ENCODE data around the gene KIAA2012.
"Not testable (repeated sequence)": the region's sequence is repeated elsewhere in the genome, so short reads cannot be mapped to it uniquely, and the experiment has no call there.

The KIAA2012 gene

DNA sequence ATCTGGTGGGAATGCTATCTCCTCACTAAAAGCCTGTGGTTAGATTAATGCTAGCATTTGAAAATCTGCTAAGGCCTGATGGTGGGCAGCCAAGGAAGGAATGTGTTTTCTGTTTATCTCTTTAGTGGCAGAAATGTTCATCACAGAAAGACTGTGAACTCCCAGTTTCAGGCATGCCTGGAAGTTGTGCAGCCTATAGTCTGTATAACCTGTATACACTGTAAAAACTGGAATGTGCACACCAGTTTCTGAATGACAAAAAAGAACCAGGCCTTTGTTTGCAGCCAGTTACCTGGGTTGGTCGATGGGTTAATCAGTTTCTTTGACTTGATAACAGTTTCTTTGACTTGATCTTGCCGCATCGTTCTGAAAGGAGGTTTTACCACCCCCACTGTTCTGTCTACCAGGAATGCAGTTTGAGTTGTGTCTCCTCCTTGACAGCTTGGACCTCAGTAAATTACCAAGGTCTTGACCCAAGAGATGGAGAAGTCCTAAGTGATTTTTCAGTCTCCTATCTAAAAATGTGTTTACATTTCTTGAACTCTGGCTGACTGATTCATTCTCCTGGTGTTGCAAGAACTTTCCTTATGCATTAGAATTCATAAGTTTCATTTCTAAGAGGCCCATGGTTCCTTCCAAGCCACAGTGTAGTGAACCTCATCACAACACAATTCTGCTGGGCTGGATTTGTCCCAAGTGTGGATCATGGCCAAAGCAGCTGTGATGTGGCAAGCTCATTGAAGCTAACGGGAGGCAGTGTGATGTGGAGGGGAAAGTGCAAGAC, 62.2 kb downstream of the KIAA2012 start:
- H3K4me3 ChIP-seq (ENCODE audit: low read length): no peak overlapping the region
- DNase-seq (ENCODE audit: low read depth, low spot score): no peak

DNA sequence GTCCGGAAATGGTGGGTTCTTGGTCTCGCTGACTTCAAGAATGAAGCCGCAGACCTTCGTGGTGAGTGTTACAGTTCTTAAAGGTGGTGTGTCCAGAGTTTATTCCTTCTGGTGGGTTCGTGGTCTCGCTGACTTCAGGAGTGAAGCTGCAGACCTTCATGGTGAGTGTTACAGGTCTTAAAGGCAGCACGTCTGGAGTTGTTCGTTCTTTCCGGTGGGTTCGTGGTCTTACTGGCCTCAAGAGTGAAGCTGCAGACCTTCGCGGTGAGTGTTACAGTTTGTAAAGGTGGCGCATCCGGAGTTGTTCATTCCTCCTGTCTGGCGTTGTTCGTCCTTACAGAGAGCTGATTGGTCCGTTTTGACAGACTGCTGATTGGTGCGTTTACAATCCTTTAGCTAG, 63.0 kb downstream of the KIAA2012 start:
- H3K4me3 ChIP-seq (ENCODE audit: low read length); DNase-seq (ENCODE audit: low read depth, low spot score): not testable (repeated sequence)

DNA sequence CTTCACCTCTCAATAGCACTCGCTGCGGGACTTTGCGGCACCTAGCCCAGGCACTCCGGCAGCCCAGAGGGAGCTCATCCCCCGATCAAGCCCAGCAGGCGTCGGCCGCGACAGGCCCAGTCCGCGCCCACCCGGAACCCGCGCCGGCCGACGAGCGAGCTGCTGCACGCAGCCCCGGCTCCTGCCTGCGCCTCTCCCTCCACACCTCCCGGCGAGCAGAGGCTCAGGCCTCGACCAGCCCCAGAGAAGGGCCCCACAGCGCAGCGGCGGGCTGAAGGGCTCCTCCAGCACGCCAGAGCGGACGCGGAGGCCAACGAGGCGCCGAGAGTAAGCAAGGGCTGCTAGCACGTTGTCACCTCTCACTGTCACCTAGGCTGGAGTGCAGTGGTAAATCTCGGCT, 63.5 kb downstream of the KIAA2012 start:
- DNase-seq (ENCODE audit: low read depth, low spot score): no peak
- no peak overlapping the region for H3K4me3 ChIP-seq (ENCODE audit: low read length)

DNA sequence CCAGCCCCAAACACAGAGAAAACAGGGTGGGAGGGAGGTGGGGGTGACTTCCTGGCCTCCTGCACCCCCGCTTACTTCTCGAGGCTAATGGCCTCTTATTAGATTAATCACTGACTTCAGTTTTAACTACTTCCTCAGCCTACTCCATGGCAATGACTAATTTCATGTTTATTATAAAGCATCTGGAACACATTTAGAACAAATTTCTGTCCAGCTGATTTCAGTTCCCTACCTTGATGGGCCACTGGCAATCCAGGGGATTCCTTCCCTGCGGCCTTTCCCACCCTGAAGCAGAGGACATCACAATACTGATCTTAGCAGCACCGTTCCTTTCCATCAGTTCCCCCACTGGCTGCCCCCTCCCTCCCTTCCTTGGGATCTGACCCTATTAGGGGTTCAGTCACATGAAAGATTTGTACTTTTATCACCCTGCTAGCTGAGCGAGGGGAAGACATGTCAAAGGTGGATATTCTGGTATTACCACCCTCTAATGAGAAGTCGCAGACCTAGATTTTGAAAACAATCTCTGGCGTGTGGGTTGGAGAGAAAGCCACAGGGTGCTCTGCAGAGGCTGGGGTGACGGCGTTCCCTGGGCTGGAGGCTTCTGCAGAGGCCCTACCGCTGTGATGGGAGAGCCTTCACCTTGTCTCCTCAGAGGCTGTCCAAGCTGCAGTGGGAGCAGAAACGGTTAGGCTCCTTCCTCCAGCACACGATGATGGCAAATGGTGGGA, 67.6 kb downstream of the KIAA2012 start:
- no peak for DNase-seq (ENCODE audit: low read depth, low spot score)
- no peak overlapping the region for H3K4me3 ChIP-seq (ENCODE audit: low read length)

DNA sequence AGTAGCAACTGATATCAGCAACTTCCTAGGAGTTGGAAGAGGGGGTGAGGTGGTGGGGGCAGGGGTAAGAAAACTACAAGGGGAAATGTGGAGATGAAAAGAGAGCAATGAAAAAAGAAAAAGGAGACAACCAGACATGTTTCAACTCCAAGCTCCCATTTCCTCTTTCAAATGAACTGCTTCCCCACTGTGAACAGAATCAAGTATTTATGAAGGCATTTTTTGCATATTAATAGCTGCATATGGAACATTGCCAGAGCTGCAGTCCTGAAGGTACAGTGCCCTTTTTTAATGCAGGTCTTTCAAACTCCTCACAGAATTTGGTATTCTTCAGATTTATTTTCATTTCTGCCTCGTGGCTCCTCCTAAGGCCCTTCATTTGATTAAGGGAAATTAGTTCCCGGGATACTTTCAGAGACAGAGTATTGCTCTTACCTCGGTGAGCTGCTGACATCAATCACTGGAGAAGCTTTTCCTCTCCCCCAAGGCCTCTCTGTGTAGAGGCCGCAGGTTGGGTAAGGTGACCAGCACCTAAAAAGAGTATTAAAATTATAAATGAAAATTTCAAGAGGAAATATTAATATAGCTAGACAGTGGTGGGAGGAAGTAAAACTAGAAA, 68.4 kb downstream of the KIAA2012 start:
- no peak for DNase-seq (ENCODE audit: low read depth, low spot score)
- no peak overlapping the region for H3K4me3 ChIP-seq (ENCODE audit: low read length)

DNA sequence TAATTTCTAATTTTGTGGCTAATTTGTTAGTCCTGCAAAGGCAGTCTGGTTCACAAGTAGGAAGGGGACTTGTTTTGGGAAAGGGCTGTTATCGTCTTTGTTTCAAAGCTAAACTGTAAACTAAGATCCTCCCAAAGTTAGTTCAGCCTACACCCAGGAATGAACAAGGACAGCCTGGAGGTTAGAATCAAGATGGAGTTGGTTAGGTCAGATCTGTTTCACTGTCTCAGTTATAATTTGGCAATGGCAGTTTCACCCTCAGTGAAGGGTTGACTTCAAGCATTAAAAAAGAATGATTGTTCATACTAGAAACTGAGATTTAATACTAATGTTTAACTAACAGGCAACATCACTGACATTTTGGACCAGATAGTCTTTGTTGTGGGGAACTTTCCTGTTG, 69.5 kb downstream of the KIAA2012 start:
- no peak overlapping the region for H3K4me3 ChIP-seq (ENCODE audit: low read length)
- no peak for DNase-seq (ENCODE audit: low read depth, low spot score)

DNA sequence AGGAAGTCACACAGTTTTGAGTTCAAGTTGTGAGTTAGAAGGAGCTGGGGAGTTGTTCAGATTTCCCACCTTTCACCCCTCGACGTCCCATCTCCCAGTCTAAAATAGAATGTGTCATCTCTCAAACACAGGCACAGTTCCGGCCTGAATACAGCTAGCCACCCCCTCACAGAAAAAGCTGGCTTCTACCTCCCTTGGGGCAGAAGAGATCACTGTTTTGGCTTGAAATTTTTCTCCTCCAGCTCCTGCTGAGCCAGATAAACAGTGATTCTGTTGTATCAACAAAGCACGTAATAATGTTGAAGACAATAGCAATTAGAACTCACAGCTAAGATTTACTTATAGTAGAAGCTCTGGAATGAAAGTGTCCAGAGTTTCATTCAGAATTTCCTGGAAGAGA, 74.7 kb downstream of the KIAA2012 start:
- H3K4me3 ChIP-seq (ENCODE audit: low read length): no peak overlapping the region
- DNase-seq (ENCODE audit: low read depth, low spot score): no peak

DNA sequence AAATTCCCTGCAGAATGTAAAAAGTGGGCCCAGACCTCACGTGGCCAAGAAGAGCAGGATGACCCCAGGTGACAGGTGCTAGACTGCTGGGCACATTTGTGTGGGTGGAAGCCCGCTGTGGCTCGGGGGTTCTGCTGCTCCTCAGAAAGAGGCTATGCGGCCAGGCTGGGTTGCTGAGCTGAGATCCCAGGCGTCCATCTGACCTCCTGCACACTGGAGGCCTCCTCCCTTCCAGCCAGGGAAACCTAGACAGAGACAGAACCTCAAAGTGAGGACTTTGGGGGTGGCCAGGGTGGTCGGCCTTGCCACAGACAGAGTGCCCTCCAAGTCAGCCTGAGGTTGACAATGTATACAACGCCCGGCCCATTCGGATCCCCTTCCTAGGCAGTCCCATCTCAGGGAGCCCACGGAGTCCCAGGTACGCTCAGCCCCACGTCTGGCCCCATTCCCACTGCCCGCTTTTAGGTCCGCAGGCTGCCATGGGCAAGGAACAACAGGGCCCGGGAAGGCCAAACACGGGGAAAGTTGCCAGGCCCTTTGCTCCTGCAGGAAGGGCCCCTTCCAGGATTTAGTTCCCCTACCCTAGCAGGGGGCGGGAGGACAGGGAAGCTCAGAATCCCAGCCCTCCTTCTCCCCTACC, 75.6 kb downstream of the KIAA2012 start:
- no peak overlapping the region for H3K4me3 ChIP-seq (ENCODE audit: low read length)
- DNase-seq (ENCODE audit: low read depth, low spot score): no peak

DNA sequence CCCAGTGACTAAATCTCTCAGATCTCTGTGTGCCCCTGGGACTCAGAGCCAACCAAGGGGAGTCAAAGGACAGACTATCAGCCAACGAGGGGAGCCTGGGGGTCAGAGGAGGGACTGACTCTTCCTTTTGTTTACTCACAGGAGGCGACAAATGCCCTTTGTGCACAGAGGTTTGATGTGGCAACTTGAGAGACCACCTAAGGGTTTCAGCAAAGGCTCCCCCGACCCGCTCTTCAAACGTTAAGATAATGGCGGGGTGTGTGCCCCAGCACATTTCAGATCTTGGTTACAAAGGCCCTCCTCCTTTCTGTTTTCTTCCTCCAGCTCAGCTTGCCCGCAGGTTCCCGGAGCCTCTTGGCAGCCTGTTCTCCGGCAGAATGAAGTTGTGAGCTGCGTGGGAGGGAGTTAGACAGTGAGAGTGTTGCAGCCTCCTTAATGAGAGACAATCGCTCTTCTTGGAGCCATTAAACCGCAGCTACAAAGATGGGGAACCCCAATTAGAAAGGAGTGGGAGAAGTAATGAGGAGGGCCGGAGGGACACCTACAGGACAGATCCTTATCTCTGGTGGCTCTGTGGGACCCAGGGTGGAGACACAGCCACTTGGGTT, 76.2 kb downstream of the KIAA2012 start:
- DNase-seq (ENCODE audit: low read depth, low spot score): no peak
- no peak overlapping the region for H3K4me3 ChIP-seq (ENCODE audit: low read length)

DNA sequence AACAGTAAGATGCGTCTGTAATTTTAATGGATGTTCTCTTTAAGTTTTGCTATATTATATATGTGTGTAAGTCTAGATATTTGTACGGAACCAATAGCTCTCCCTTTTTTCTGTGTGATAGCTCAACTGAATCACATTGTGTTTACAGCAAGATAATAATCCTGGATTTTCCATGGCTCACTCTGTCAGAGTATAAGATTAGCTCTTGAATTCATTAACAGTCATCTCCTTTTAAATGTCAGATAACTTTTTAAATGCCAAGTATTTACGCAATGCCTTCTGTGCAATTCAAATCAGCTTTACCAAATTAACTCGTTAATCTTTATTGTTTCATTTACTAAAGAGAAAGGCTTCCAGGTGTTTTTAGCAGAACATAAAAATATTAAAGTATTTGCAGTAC, 76.9 kb downstream of the KIAA2012 start:
- H3K4me3 ChIP-seq (ENCODE audit: low read length): no peak overlapping the region
- no peak for DNase-seq (ENCODE audit: low read depth, low spot score)

DNA sequence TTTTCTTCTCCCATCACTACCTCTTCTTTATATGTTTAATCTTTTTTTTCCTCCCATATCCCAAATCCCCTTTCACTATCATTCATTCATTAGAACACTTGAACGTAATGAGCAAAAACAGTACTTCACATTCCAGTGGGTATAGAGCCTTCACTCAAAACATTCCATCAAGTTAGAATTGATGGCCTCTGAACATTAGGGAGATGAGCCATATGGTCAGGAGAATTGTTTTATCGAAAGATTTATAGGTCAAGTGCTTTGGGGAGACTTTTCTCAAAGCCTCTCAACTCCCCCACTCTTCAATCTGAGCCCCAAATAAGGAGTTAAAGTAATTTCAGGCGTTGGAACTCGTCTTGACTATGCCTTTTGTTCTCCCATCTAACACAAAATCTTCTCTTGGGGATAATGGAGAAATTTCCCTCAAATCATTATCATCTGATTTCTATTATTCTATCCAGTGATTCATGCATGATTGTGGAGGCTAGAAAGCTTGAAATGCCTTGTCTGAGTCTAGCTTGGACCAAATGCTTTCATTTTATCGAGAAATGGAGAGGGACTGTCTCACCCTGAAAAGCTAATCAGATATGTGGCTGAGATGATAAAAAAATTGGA, 79.2 kb downstream of the KIAA2012 start:
- no peak overlapping the region for H3K4me3 ChIP-seq (ENCODE audit: low read length)
- DNase-seq (ENCODE audit: low read depth, low spot score): no peak

DNA sequence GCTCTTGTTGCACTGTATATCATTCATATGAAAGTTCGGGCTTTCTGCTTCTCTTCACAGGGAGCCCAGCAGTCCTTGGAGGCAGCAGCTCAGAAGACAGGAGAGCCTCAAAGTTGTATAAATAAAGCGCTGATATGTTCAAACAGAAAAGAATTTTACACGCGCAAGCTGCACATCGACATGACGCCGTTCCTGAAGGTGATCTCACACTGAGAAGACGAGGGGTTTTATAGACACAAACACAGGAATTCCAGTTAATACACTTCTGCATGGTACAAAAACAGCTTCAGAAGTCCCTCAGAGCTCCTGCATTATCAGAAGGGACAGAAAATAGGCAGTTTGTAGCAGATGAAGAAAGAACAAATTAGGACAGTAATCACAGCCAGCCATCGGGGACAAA, 81.6 kb downstream of the KIAA2012 start:
- no peak for DNase-seq (ENCODE audit: low read depth, low spot score)
- no peak overlapping the region for H3K4me3 ChIP-seq (ENCODE audit: low read length)

DNA sequence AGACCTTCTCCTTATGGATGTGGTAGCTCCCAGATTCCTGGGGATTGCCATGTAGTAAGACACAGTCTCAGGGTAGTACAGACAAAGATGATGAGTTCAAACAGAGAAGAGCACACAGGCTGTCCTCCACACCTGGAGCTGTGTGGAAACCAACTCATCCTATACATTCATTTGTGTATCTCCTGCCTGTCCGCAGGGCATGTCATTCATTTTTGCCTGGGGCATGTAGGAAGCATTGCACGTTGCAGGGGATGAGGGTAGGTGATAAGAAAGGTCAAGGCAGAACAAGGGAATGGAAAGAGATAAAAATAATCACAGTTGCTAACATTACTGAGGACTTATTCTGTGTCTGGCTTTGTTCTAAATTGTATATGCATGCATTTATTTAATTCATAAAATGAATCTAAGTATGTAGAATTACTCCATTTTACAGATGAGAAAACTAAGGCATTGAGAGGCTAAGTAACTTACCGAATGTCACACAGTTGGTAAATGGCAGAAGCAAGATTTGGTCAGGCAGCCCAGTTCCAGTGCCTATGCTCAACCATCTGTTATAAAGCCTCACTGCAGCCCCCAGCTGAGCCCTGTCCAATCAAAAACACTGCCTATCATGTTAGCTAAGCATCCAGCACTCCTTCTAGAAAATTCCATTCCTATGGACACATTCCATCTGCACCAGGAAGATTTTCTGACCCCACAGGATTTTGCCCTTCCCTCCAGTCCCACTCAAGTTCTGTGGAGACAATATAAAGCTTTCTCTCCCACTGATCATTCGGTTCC, 84.3 kb downstream of the KIAA2012 start:
- no peak for DNase-seq (ENCODE audit: low read depth, low spot score)
- H3K4me3 ChIP-seq (ENCODE audit: low read length): no peak overlapping the region

DNA sequence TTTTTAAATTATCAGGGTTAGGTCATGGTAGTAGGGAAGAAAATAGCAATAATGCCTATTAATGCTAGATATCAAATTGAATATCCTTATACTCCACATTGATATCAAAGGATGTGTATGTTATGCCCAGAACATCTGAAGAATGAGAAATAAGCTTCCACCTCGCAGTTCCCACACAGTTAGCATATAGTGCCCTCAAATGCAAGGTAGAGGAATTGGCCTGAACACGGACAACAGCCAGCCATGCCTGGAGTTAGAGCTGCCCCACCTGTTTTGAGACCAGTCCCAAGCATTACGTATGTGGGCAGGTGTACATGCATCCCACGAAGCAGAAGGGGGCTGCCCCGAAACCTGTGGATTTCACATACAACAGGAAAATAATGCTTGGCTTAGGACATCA, 85.7 kb downstream of the KIAA2012 start:
- no peak for DNase-seq (ENCODE audit: low read depth, low spot score)
- H3K4me3 ChIP-seq (ENCODE audit: low read length): no peak overlapping the region

DNA sequence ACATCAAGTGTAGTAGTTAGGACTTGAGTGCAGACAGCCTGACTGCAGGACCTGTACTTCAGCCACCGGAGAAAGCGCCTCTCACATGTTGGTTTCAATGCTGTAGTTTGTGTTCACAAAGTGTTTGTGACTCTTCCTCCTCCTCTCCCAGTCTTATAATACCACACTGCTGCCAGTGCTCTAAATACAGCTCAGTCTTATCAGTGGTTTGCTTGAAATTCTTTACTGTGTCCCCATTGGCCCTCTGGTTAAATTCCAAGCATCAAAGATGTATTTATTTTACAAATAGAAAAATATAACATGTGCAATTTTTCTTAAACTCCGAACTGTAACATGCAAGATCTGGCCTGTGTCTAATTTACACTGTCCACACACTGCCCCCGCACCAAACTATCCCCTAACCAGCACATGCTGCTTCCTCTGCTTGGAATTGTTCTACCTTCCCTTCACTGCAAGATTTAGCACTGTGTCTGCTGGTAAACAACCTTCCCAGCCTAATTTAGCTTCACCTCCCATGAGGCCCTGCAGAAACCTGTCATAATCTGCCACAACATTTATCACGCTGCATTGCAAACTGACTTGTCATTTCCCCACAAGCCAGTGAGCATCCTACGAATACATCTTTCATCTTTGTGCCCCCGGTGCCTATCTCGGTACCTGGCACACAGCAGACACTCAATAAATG, 88.2 kb downstream of the KIAA2012 start:
- H3K4me3 ChIP-seq (ENCODE audit: low read length): no peak overlapping the region
- no peak for DNase-seq (ENCODE audit: low read depth, low spot score)

DNA sequence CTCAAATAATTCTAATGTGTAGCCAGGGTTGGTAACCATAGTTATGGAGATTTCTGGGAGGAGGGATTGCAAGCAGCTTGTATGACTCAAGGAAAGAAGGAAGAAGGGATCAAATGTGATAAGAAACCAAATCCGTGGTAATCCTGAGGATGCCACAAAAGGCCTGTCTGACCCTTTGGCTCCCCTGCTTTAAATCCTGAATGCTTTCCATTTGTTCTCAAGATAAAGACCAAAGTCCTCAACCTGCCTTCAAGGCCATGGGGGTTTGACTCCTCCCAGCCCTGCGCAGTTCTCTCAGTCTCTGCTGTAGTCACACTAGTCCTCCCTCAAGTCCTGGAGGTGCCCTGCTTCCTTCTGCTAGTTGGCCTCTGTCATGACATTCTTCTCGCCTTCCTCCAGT, 91.4 kb downstream of the KIAA2012 start:
- H3K4me3 ChIP-seq (ENCODE audit: low read length): no peak overlapping the region
- no peak for DNase-seq (ENCODE audit: low read depth, low spot score)

DNA sequence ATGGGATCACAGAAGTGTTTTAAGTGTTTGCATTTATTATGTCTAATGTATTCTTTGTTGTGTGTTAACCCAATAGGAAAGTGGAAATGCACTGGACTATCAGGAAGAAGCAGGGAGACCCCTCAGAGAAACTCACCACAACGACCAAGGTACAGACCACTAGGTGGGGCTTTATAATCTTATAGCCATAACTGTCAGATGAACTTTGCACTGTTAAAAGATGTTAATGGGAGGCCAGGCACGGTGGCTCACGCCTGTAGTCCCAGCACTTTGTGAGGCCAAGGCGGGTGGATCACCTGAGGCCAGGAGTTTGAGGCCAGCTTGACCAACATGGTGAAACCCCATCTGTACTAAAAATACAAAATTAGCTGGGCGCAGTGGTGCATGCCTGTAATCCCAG, 92.2 kb downstream of the KIAA2012 start:
- H3K4me3 ChIP-seq (ENCODE audit: low read length): no peak overlapping the region
- DNase-seq (ENCODE audit: low read depth, low spot score): no peak

DNA sequence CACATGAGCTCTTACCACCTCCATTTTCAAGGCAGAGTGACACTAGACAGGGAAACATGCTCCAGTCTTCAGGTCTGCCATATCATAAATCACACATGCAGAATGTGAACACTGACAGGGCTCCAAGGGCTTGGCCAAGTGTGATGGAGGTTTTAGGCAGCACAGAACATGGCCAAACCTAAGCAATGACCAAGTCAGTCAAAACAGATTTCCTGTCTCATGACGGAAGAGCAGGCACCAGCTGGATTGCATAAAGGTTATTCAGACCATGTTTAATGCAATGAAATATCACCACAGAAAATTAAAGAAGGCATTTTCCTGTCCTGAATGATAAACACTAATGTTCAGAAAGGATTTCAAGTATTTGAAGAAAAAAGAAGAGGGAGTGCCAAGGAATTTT, 92.9 kb downstream of the KIAA2012 start:
- no peak for DNase-seq (ENCODE audit: low read depth, low spot score)

More for the DNA sequence above, 92.9 kb downstream of the KIAA2012 start:
- H3K4me3 ChIP-seq (ENCODE audit: low read length): no peak overlapping the region

Data from Jurkat, Clone E6-1 (cell line).